A673 (cell line): ENCODE data around the gene DHRS1. TPM values are rescaled to one million over a fixed set of nuclear protein-coding genes. Genes with fewer than 3 reads are reported as not detected.

Experiments used
- BruUV-seq: library from RNA; stranded (reverse); fragments of 400-500 nt; replicated peaks from 2 replicates; lab custom pipeline; 2021; lab: Mats Ljungman, UMichigan
- CTCF ChIA-PET: fragments of 300-600 bp; sonication (Branson Sonifier 250); formaldehyde crosslinking; loops from one replicate; lab custom pipeline; 2022; ENCODE audit warnings: antibody characterized with exemption; lab: Charles Lee
- POLR2A ChIA-PET: fragments of 300-600 bp; sonication (Branson Sonifier 250); formaldehyde crosslinking; loops from one replicate; lab custom pipeline; 2022; ENCODE audit warnings: antibody characterized with exemption; ENCODE audit not compliant: low non-redundant PET; lab: Charles Lee
- DNase-seq: peaks from one replicate; pipeline ENCODE4 v3.0.0-alpha.2; 2015; ENCODE audit warnings: low spot score
- H3K27ac ChIP-seq: fragments of 200-600 bp; sonication (generic); 2 replicates; pipeline ENCODE4 v1.5.1; 2016; ENCODE audit warnings: mixed run types, low read depth, mild to moderate bottlenecking, mixed read lengths, antibody characterized with exemption, low read length; ENCODE audit not compliant: poor library complexity, severe bottlenecking
- H3K27me3 ChIP-seq: fragments of 200-600 bp; sonication (generic); replicated peaks from 2 replicates; pipeline ENCODE4 v1.6.1; 2017; ENCODE audit warnings: mixed run types, low read depth, mild to moderate bottlenecking, mixed read lengths, antibody characterized with exemption, low read length; ENCODE audit not compliant: insufficient read depth, poor library complexity
- H3K36me3 ChIP-seq: fragments of 200-600 bp; sonication (generic); 2 replicates; pipeline ENCODE4 v1.6.1; 2016; ENCODE audit warnings: mixed run types, mild to moderate bottlenecking, mixed read lengths, antibody characterized with exemption, low read length; ENCODE audit not compliant: insufficient read depth, poor library complexity, severe bottlenecking
- H3K4me1 ChIP-seq: fragments of 200-600 bp; sonication (generic); 2 replicates; pipeline ENCODE4 v1.6.1; 2017; ENCODE audit warnings: mixed run types, mild to moderate bottlenecking, mixed read lengths, antibody characterized with exemption, low read length; ENCODE audit not compliant: insufficient read depth, poor library complexity, severe bottlenecking
- H3K4me3 ChIP-seq: fragments of 200-600 bp; sonication (generic); 2 replicates; pipeline ENCODE4 v1.5.1; 2016; ENCODE audit warnings: low read depth, mixed run types, mild to moderate bottlenecking, mixed read lengths, low read length; ENCODE audit not compliant: poor library complexity, severe bottlenecking
- H3K9me3 ChIP-seq: fragments of 200-600 bp; sonication (generic); 2 replicates; pipeline ENCODE4 v1.6.1; 2016; ENCODE audit warnings: mixed run types, low read depth, mild to moderate bottlenecking, mixed read lengths, antibody characterized with exemption, low read length; ENCODE audit not compliant: poor library complexity, severe bottlenecking
- CTCF ChIP-seq: fragments of 300-800, 200-600 bp; sonication (generic); conservative IDR thresholded peaks from 2 replicates; pipeline ENCODE4 v1.5.1; 2017; ENCODE audit warnings: low read depth, mild to moderate bottlenecking, antibody characterized with exemption, low read length, moderate library complexity, mixed read lengths
- EZH2 ChIP-seq: fragments of 200-600 bp; sonication (generic); IDR thresholded peaks from 2 replicates; pipeline ENCODE4 v1.6.1; 2017; ENCODE audit warnings: borderline replicate concordance, low read depth, mild to moderate bottlenecking, mixed read lengths, antibody characterized with exemption, low read length; ENCODE audit not compliant: poor library complexity, severe bottlenecking
- intact Hi-C: fragments of 100-400 bp; cut with micrococcal nuclease; formaldehyde crosslinking; loops from one replicate; pipeline ENCODE4 v1.10.0; 2022; ENCODE audit not compliant: unreplicated experiment
- total RNA-seq: library from RNA; stranded (reverse); gene quantifications from 2 replicates; pipeline ENCODE4 v1.2.3, GENCODE V29; 2021

The DHRS1 gene
- total RNA-seq, 1 experiment from 2014 or later = 13.3 TPM

- ChIA-PET POLR2A (no interaction called here), CTCF (interaction anchor here (1.5 to 2.4 kb wide), 6 partner anchors 54 to 194 kb away, joined by 6 to 36 read pairs (median 12); partner anchors contain the start of genes CIDEB, DHRS1 and NOP9)
- Histone ChIP-seq H3K36me3 (peaks cover 25% of the 10 kb centered on the region), H3K9me3 (no peaks in the 10 kb centered on the region), H3K27me3 (no peaks in the 10 kb centered on the region), H3K27ac (peak overlapping the region; percentile 95), H3K4me1 (peaks cover 10% of the 10 kb centered on the region), H3K4me3 (peak overlapping the region; percentile 57)
- TF ChIP-seq CTCF = no peak
- TF ChIP-seq EZH2 = no peak
- no TSS peak for BruUV-seq
- intact Hi-C loops = loop anchor here (1.0 to 2.0 kb wide), 3 partner anchors 27 to 187 kb away; partner anchors contain the start of gene RABGGTA
- DNase-seq = no peak
Measured at GRCh38 chr14:24243336-24243836, 56.2 kb downstream of the DHRS1 start.

GRCh38 chr14:24241829-24242443, 57.6 kb downstream of the DHRS1 start:
- peak; percentile 47 for TF ChIP-seq CTCF
- TF ChIP-seq EZH2 = no peak
- Histone ChIP-seq H3K4me3 (peak overlapping the region; percentile 57), H3K9me3 (no peaks in the 10 kb centered on the region), H3K4me1 (peaks cover 10% of the 10 kb centered on the region), H3K27me3 (no peaks in the 10 kb centered on the region), H3K27ac (peak overlapping the region; percentile 95), H3K36me3 (peaks cover 40% of the 10 kb centered on the region)
- ChIA-PET POLR2A (interaction anchor here (0.5 to 1.1 kb wide), 3 partner anchors 8 to 148 kb away, joined by 3 to 4 read pairs (median 3); partner anchors contain the start of genes PCK2 and TM9SF1), CTCF (interaction anchor here (0.9 to 2.4 kb wide), 9 partner anchors 29 to 200 kb away, joined by 3 to 36 read pairs (median 6); partner anchors contain the start of genes CIDEB, DHRS1, NOP9 and RABGGTA)
- intact Hi-C loops = loop anchor here (2.0 kb wide), 2 partner anchors 29 to 189 kb away; partner anchors contain the start of gene RABGGTA
- TSS peak; percentile 31 for BruUV-seq
- DNase-seq = peak; percentile 96

Other genes with a start within 250 kb of the DHRS1 start
- 0.49 and 1.2 TPM in 2 replicates for gene CARMIL3, start 247.8 kb downstream of the DHRS1 start, total RNA-seq
- gene CPNE6, start 228.2 kb downstream of the DHRS1 start, total RNA-seq = not detected in 2 replicates
- 16.8 and 46.3 TPM in 2 replicates for gene PCK2, start 205.5 kb downstream of the DHRS1 start, total RNA-seq
- gene DCAF11, start 185.0 kb downstream of the DHRS1 start, total RNA-seq = 45.5 and 49.1 TPM in 2 replicates
- 1.6 and 1.9 TPM in 2 replicates for gene NRL, start 184.8 kb downstream of the DHRS1 start, total RNA-seq
- gene FITM1, start 169.1 kb downstream of the DHRS1 start, total RNA-seq = 0.48 TPM in 1 of 2 replicates, not detected in the other
- 160 and 173 TPM in 2 replicates for gene PSME1, start 163.6 kb downstream of the DHRS1 start, total RNA-seq
- 36.8 and 50.4 TPM in 2 replicates for gene EMC9, start 158.2 kb downstream of the DHRS1 start, total RNA-seq
- gene PSME2, start 153.2 kb downstream of the DHRS1 start, total RNA-seq = 171 and 172 TPM in 2 replicates
- 59.9 and 62.1 TPM in 2 replicates for gene RNF31, start 152.3 kb downstream of the DHRS1 start, total RNA-seq
- gene IRF9, start 138.5 kb downstream of the DHRS1 start, total RNA-seq = 25.1 and 27.3 TPM in 2 replicates
- 5.4 and 8.4 TPM in 2 replicates for gene REC8, start 127.7 kb downstream of the DHRS1 start, total RNA-seq
- gene IPO4, start 111.0 kb downstream of the DHRS1 start, total RNA-seq = 150 and 157 TPM in 2 replicates
- 46.9 and 55.5 TPM in 2 replicates for gene TM9SF1, start 104.3 kb downstream of the DHRS1 start, total RNA-seq
- gene TSSK4, start 94.1 kb downstream of the DHRS1 start, total RNA-seq = 0.70 and 0.75 TPM in 2 replicates
- gene CHMP4A, start 86.3 kb downstream of the DHRS1 start, total RNA-seq = 51.9 and 56.7 TPM in 2 replicates
- 21.3 and 22.4 TPM in 2 replicates for gene MDP1, start 83.7 kb downstream of the DHRS1 start, total RNA-seq
- gene NEDD8, start 67.4 kb downstream of the DHRS1 start, total RNA-seq = 257 and 266 TPM in 2 replicates
- gene GMPR2, start 66.9 kb downstream of the DHRS1 start, total RNA-seq = 82.7 and 85.8 TPM in 2 replicates
- gene TINF2, start 57.2 kb downstream of the DHRS1 start, total RNA-seq = 46.1 and 47.0 TPM in 2 replicates
- 1.5 and 3.5 TPM in 2 replicates for gene TGM1, start 36.6 kb downstream of the DHRS1 start, total RNA-seq
- gene RABGGTA, start 28.2 kb downstream of the DHRS1 start, total RNA-seq = 22.2 and 23.8 TPM in 2 replicates
- gene NOP9, start 70 bp upstream of the DHRS1 start, total RNA-seq = 34.0 and 37.1 TPM in 2 replicates
- 0.42 TPM in 1 of 2 replicates, not detected in the other for gene CIDEB, start 8.2 kb upstream of the DHRS1 start, total RNA-seq
- 7.6 and 9.0 TPM in 2 replicates for gene LTB4R2, start 10.4 kb upstream of the DHRS1 start, total RNA-seq
- 6.6 and 8.9 TPM in 2 replicates for gene LTB4R, start 11.7 kb upstream of the DHRS1 start, total RNA-seq
- gene ADCY4, start 35.3 kb upstream of the DHRS1 start, total RNA-seq = 0.84 and 1.5 TPM in 2 replicates
- not detected in 2 replicates for gene RIPK3, start 40.2 kb upstream of the DHRS1 start, total RNA-seq
- gene NFATC4, start 68.4 kb upstream of the DHRS1 start, total RNA-seq = 38.1 and 69.0 TPM in 2 replicates
- gene NYNRIN, start 99.2 kb upstream of the DHRS1 start, total RNA-seq = 8.6 and 17.3 TPM in 2 replicates
- gene CBLN3, start 129.9 kb upstream of the DHRS1 start, total RNA-seq = 0.80 and 1.4 TPM in 2 replicates
- 32.7 and 40.3 TPM in 2 replicates for gene KHNYN, start 130.2 kb upstream of the DHRS1 start, total RNA-seq
- gene SDR39U1, start 143.0 kb upstream of the DHRS1 start, total RNA-seq = 49.1 and 52.1 TPM in 2 replicates
- gene CMA1, start 208.5 kb upstream of the DHRS1 start, total RNA-seq = not detected in 2 replicates